ENCODE measurements around the gene HIPK2. TPM values are rescaled to one million over a fixed set of nuclear protein-coding genes. Genes with fewer than 3 reads are reported as not detected.

HIPK2 gene
- total and polyA plus RNA-seq, 8 donors: 3.4 to 103 (median 38.6) TPM

GRCh38 chr7:139703487-139704307 lies 74.1 kb downstream of the HIPK2 start:
- WGBS, 5 donors: 63 to 79% (median 69%) methylated on average over 5 of the region's 5 CpGs
- H3K27me3 ChIP-seq: no peaks in the 10 kb centered on the region
- peaks cover 24 to 76% (median 58%) of the 10 kb centered on the region in 4 donors for H3K36me3 ChIP-seq
- H3K4me1 ChIP-seq: peaks cover 17 to 55% (median 30%) of the 10 kb centered on the region in 4 donors
- no peak for TF ChIP-seq POLR2A (IDR thresholded peaks at IDR 0.05)
- TF ChIP-seq CTCF (IDR thresholded peaks at IDR 0.05): no peak
- TF ChIP-seq EP300 (IDR thresholded peaks at IDR 0.05): no peak
- no peak for TF ChIP-seq POLR2AphosphoS5 (IDR thresholded peaks at IDR 0.05)
- H3K9me3 ChIP-seq: no peaks in the 10 kb centered on the region
- intact Hi-C loops (cut with DNase I; ENCODE audit: low total_unique reads): no loop called here
- no peak overlapping the region for H3K4me3 ChIP-seq
- H3K27ac ChIP-seq: peak overlapping the region in 4 of 5 donors; percentile 37 to 66 (median 57)
- DNase-seq: no peak

GRCh38 chr7:139702811-139703486 lies 74.8 kb downstream of the HIPK2 start:
- WGBS, 5 donors: 59 to 64% (median 62%) methylated on average over 10 of the region's 10 CpGs

GRCh38 chr7:139702313-139702731 lies 75.5 kb downstream of the HIPK2 start:
- no peak overlapping the region for H3K4me3 ChIP-seq
- no peaks in the 10 kb centered on the region for H3K9me3 ChIP-seq
- TF ChIP-seq POLR2AphosphoS5 (IDR thresholded peaks at IDR 0.05): no peak
- no peak for TF ChIP-seq EP300 (IDR thresholded peaks at IDR 0.05)
- no peak for TF ChIP-seq CTCF (IDR thresholded peaks at IDR 0.05)
- TF ChIP-seq POLR2A (IDR thresholded peaks at IDR 0.05): no peak
- 25 to 34% (median 30%) methylated on average over 3 to 8 of the region's 8 CpGs for WGBS, 5 donors
- intact Hi-C loops (cut with DNase I; ENCODE audit: low total_unique reads): no loop called here
- H3K27ac ChIP-seq: peak overlapping the region; percentile 38 to 66 (median 54)
- peaks cover 17 to 72% (median 51%) of the 10 kb centered on the region in 4 donors for H3K36me3 ChIP-seq
- DNase-seq: peak in 1 of 2 donors; percentile 34
- H3K4me1 ChIP-seq: peaks cover 12 to 52% (median 34%) of the 10 kb centered on the region in 4 donors
- H3K27me3 ChIP-seq: no peaks in the 10 kb centered on the region

More at GRCh38 chr7:139702811-139703486, 74.8 kb downstream of the HIPK2 start:
- Histone ChIP-seq H3K4me3 (no peak overlapping the region), H3K36me3 (peaks cover 18 to 76% (median 56%) of the 10 kb centered on the region in 4 donors), H3K4me1 (peaks cover 12 to 54% (median 31%) of the 10 kb centered on the region in 4 donors), H3K27me3 (no peaks in the 10 kb centered on the region), H3K27ac (peak overlapping the region; percentile 38 to 66 (median 54)), H3K9me3 (no peaks in the 10 kb centered on the region)
- DNase-seq: peak in 1 of 2 donors; percentile 25
- TF ChIP-seq CTCF (IDR thresholded peaks at IDR 0.05): no peak
- no peak for TF ChIP-seq POLR2A (IDR thresholded peaks at IDR 0.05)
- no peak for TF ChIP-seq EP300 (IDR thresholded peaks at IDR 0.05)
- no peak for TF ChIP-seq POLR2AphosphoS5 (IDR thresholded peaks at IDR 0.05)
- intact Hi-C loops (cut with DNase I; ENCODE audit: low total_unique reads): no loop called here

- intact Hi-C loops (cut with DNase I; ENCODE audit: low total_unique reads): no loop called here
- TF ChIP-seq POLR2AphosphoS5 (IDR thresholded peaks at IDR 0.05): no peak
- TF ChIP-seq CTCF (IDR thresholded peaks at IDR 0.05): no peak
- no peak overlapping the region for H3K4me3 ChIP-seq
- H3K36me3 ChIP-seq: peaks cover 13 to 68% (median 47%) of the 10 kb centered on the region in 4 donors
- peaks cover 15 to 56% (median 36%) of the 10 kb centered on the region in 4 donors for H3K4me1 ChIP-seq
- H3K27me3 ChIP-seq: no peaks in the 10 kb centered on the region
- 43 to 62% (median 54%) methylated on average over 12 of the region's 12 CpGs for WGBS, 5 donors
- peak in 1 of 2 donors; percentile 30 for DNase-seq
- H3K27ac ChIP-seq: peak overlapping the region; percentile 38 to 66 (median 54)
- no peaks in the 10 kb centered on the region for H3K9me3 ChIP-seq
Measured at GRCh38 chr7:139701908-139702307, 75.9 kb downstream of the HIPK2 start.

All from stomach (tissue), 9 donors.